ENCODE results near the gene EPS15.

DNA sequence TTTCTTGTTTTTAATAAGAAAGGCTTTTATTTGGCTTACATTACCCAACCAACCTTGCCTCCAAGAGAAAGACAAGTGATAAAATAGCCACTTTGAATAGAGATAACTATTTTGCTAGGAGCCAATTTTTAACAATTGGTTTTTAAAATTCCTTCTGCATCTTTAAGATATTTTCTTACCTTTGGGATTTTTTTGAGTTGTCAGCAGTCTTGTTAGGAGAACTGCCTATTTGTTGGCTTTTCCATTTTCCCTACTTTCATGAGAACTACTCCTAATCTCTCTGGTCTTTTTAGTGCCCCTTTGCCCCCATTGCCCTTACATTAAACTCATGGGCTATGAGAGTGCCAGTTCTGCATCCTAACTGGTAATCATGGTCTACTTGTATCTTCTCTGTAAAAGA lies 38.1 kb upstream of the EPS15 start:
- TF ChIP-seq CHD2 (IDR thresholded peaks at IDR 0.05; ENCODE audit: low read length), result no peak
- no peak for TF ChIP-seq POLR2A (IDR thresholded peaks at IDR 0.05; ENCODE audit: control extremely low read depth in 1 of 2, low read depth in 2 of 2, low read length in 2 of 2)

Measured in H1 (cell line).